Lower leg skin (tissue), 4 donors: ENCODE data around the gene PLEKHB2. TPM values are rescaled to one million over a fixed set of nuclear protein-coding genes. Genes with fewer than 3 reads are reported as not detected.

Experiments
- DNase-seq, 2 donors: peaks; one replicate each; pipeline ENCODE4 v3.0.0-alpha.2; 2019; ENCODE audit warnings: low spot score in 2 of 2
- H3K4me3 ChIP-seq: fragments of 200-600 bp; sonication (generic); 2 replicates; pipeline ENCODE4 v1.5.1; 2017; ENCODE audit warnings: mild to moderate bottlenecking, low read depth; ENCODE audit not compliant: poor library complexity, severe bottlenecking
- POLR2A ChIP-seq, 2 donors: fragments of 450-650 bp; IDR thresholded peaks; one replicate each; pipeline ENCODE4 v1.6.1; 2016 to 2017; ENCODE audit warnings: antibody characterized with exemption in 2 of 2, mild to moderate bottlenecking in 1 of 2, moderate library complexity in 1 of 2
- WGBS, 2 donors: methylation state at CpG; one replicate each; pipeline ENCODE4 v1.1.5; 2018; 5-methylcytosine and 5-hydroxymethylcytosine counted together
- intact Hi-C: fragments of 100-400 bp; cut with DNase I; formaldehyde crosslinking; loops from one replicate; pipeline ENCODE4 v1.15.0; 2023; ENCODE audit warnings: low total_unique reads
- total RNA-seq, 4 donors: library from RNA; depleted of rRNA; stranded (reverse); fragments of >200 nt; gene quantifications; one replicate each; pipeline ENCODE4 v1.1.0, GENCODE V29; 2016
- TF ChIP-seq, protein P1 (sequence below), 3 donors: fragments of 450-650 bp; IDR thresholded peaks; one replicate each; pipeline ENCODE4 v1.5.1; 2016; ENCODE audit warnings: antibody characterized with exemption in 3 of 3, mild to moderate bottlenecking in 3 of 3, moderate library complexity in 2 of 3

Gene PLEKHB2
- total RNA-seq, 4 donors from 2014 or later, result 39.8 to 58.3 (median 45.6) TPM

DNA sequence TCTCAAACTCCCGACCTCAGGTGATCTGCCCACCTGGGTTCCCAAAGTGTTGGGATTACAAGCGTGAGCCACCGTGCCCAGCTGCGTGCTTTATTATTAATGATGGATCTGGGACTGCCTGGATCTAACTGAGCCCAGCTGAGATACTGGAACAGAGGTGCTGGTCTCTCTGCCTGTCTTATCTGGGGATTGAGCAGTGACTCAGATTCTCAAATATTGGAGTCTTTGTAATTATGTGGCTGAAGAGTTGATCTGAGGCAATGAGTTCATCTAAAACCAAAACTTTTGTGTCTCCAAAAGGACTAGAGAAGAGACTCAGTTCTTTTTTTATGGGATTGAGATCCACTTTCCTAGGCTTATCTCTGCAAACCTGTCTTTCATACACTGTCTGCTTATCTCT is 16.3 kb downstream of the PLEKHB2 start:
- TF ChIP-seq, protein P1, sequence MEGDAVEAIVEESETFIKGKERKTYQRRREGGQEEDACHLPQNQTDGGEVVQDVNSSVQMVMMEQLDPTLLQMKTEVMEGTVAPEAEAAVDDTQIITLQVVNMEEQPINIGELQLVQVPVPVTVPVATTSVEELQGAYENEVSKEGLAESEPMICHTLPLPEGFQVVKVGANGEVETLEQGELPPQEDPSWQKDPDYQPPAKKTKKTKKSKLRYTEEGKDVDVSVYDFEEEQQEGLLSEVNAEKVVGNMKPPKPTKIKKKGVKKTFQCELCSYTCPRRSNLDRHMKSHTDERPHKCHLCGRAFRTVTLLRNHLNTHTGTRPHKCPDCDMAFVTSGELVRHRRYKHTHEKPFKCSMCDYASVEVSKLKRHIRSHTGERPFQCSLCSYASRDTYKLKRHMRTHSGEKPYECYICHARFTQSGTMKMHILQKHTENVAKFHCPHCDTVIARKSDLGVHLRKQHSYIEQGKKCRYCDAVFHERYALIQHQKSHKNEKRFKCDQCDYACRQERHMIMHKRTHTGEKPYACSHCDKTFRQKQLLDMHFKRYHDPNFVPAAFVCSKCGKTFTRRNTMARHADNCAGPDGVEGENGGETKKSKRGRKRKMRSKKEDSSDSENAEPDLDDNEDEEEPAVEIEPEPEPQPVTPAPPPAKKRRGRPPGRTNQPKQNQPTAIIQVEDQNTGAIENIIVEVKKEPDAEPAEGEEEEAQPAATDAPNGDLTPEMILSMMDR (IDR thresholded peaks at IDR 0.05), result no peak
- TF ChIP-seq POLR2A (IDR thresholded peaks at IDR 0.05), result no peak
- no peak overlapping the region for H3K4me3 ChIP-seq
- WGBS, 2 donors, result 98% methylated on average over 4 of the region's 4 CpGs
- DNase-seq, result no peak
- intact Hi-C loops, result no loop called here

DNA sequence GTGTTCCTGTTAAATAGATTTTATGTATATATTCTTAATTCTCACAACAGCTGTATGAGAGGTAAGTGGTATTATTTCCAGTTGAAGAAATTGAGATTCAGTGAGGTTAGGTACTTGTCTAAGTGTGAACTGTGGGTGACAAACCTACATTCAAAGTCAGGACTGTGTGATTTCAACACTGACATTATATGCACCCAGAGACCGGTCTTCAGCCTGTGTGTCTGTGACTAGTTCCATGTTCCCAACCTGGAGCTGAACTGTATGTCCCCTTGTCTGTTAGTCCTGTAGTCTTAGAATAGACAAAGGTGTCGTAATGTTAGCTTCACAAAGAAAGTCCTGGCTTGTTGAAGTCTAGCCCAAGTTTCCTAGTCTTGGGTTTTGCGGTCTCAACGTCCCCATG is 17.4 kb downstream of the PLEKHB2 start:
- intact Hi-C loops, result no loop called here
- no peak overlapping the region for H3K4me3 ChIP-seq
- TF ChIP-seq, protein P1 (IDR thresholded peaks at IDR 0.05), result no peak
- no peak for TF ChIP-seq POLR2A (IDR thresholded peaks at IDR 0.05)
- 97% methylated on average over 4 of the region's 4 CpGs for WGBS, 2 donors
- no peak for DNase-seq

DNA sequence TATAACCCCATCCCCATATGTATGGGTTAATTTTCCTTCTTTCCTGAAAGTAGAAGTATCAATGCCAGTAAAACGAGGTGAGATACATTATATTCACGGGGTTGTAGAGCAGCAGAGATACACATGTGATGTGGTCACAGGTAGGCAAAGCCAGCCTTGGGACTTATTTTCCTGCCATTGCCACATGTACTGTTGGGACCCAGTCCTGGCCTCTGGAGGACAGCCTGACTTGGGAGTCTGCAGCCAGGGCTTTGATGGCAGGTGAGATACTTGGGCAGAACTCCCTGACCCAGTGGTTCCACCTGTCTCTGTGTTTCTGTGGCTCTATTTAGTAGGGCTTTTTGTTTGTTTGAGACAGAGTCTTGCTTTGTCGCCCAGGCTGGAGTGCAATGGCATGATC is 18.1 kb downstream of the PLEKHB2 start:
- intact Hi-C loops, result no loop called here
- no peak overlapping the region for H3K4me3 ChIP-seq
- TF ChIP-seq, protein P1 (IDR thresholded peaks at IDR 0.05), result no peak
- no peak for TF ChIP-seq POLR2A (IDR thresholded peaks at IDR 0.05)
- 97% methylated on average over 3 of the region's 3 CpGs for WGBS, 2 donors
- no peak for DNase-seq

- no peak for TF ChIP-seq POLR2A (IDR thresholded peaks at IDR 0.05)
- TF ChIP-seq, protein P1 (IDR thresholded peaks at IDR 0.05), result no peak
- no peak for DNase-seq
- H3K4me3 ChIP-seq, result no peak overlapping the region
- intact Hi-C loops, result no loop called here
- 83 to 86% methylated on average over 7 of the region's 7 CpGs for WGBS, 2 donors
Measured at GRCh38 chr2:131125195-131125757, 20.1 kb downstream of the PLEKHB2 start.

- no peak for DNase-seq
- H3K4me3 ChIP-seq, result no peak overlapping the region
- TF ChIP-seq, protein P1 (IDR thresholded peaks at IDR 0.05), result no peak
- TF ChIP-seq POLR2A (IDR thresholded peaks at IDR 0.05), result no peak
- intact Hi-C loops, result no loop called here
- WGBS, 2 donors, result 75 to 79% methylated on average over 5 of the region's 5 CpGs
Measured at GRCh38 chr2:131126436-131126835, 21.3 kb downstream of the PLEKHB2 start.

- TF ChIP-seq, protein P1 (IDR thresholded peaks at IDR 0.05), result no peak
- no peak for TF ChIP-seq POLR2A (IDR thresholded peaks at IDR 0.05)
- WGBS, 2 donors, result 89 to 95% methylated on average over 3 of the region's 3 CpGs
Measured at GRCh38 chr2:131127076-131127475, 21.9 kb downstream of the PLEKHB2 start.

More at GRCh38 chr2:131127076-131127475, 21.9 kb downstream of the PLEKHB2 start:
- intact Hi-C loops, result no loop called here
- no peak overlapping the region for H3K4me3 ChIP-seq
- no peak for DNase-seq
